CD4-positive, alpha-beta T cell treated with Interleukin-6 at 100 ng/mL for 8 hours (primary cell): Measurements from ENCODE around the gene SLC24A3.
"Not testable (repeated sequence)": the region's sequence is repeated elsewhere in the genome, so short reads cannot be mapped to it uniquely, and the experiment has no call there.

ENCODE experiments used
- DNase-seq: peaks from one replicate; pipeline ENCODE4 v3.0.0-alpha.2; 2020; ENCODE audit warnings: mixed read lengths, low spot score

Gene SLC24A3

DNA sequence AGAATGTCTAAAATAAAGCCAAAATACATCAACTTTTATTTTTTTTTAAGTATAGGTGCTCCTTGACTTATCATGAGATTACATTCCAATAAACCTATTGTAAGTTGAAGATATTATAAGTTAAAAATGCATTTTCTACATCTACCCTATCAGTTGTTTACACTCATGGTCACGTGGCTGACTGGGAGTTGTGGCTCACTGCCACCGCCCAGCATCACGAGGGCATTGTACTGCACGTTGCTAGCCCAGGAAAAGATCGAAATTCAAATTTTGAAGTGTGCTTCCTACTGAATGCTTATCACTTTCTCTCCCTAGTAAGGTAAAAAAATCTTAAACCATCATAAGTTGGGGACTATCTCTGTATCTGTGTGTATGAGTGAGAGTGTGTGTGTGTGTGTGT lies 419.0 kb downstream of the SLC24A3 start:
- DNase-seq = no peak

DNA sequence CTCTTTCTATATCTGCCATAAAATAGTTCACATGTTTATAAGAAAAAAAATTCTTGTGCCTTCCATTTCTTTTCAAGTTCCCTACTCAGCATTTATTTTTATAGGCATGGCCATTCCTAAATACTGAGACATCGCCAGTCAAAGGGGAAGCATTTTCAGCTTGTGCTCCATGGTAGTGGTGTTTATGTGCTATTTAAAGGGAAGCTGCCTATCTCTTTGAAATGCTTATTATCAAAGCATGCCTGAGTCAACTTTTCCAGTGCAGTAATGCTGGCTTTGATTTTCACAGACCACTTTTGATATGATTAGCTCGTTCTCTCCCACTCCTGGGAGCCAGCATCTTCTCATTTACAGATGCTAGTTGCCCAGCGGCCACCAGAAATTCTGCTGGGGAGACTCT lies 421.5 kb downstream of the SLC24A3 start:
- no peak for DNase-seq

DNA sequence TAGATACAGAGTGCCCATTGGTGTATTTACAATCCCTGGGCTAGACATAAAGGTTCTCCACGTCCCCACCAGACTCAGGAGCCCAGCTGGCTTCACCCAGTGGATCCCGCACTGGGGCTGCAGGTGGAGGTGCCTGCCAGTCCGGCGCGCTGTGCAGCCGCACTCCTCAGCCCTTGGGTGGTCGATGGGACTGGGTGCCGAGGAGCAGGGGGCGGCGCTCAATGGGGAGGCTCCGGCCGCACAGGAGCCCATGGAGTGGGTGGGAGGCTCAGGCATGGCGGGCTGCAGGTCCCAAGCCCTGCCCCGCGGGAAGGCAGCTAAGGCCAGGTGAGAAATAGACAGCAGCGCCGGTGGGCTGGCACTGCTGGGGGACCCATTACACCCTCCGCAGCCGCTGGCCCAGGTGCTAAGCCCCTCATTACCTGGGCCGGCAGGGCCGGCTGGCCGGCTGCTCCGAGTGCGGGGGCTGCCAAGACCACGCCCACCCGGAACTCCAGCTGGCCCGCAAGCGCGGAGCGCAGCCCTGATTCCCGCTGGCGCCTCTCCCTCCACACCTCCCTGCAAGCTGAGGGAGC lies 427.1 kb downstream of the SLC24A3 start:
- not testable (repeated sequence) for DNase-seq

DNA sequence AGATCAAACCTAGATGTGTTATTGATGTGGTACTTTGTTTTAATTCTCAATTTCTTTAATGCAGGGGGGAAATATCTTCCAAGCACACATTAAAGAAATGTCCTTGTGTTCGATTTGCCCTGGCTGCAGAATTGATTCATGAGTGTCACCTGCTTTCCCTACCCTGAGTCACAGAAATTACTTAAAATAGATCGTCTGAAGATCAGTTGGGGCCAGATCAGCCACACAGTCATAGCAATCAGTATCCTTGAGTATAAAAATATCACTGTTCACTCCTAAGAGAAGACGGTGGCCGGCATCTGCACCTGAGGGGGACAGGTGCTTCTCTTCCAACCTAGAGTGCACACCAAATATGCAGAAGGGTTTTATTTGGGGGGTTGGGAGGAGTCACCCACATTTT lies 430.4 kb downstream of the SLC24A3 start:
- no peak for DNase-seq

DNA sequence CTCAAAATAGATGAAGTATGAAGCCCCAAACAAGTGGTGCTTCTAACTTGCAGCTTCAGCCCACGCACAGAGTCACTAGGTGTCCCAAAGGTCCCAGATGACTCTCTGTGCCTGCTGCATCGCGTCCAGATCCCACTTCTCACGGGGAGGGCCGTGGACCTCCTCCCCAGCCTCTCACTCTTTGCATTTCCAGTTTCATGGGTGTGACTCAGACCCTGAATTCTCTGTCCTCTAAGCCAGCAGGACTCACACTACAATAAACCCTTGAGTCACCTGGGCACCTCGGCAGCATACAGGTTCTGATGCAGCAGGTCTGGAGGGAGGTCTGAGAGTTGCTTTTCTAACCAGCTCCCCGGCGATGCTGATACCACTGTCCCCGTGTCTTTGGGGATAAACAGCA lies 431.6 kb downstream of the SLC24A3 start:
- DNase-seq = no peak

DNA sequence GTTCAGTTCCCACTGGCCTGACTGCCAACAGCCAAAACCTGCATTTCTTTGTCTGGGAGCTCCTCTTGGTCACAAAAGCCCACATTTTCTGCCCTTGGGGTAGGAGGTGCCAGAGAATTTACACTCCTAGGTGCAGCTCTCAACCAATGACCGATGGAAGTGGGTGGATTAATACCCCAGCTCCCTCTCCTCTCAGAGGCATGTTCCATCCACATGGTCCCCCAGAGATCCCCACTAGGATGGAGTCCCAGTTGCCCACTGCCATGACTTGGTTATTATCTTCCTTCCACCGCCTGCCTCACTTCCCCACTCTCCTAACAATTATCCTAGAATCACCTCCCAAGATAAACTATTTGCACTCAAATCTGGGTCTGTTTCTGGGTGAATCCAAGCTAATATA lies 434.5 kb downstream of the SLC24A3 start:
- DNase-seq = no peak

DNA sequence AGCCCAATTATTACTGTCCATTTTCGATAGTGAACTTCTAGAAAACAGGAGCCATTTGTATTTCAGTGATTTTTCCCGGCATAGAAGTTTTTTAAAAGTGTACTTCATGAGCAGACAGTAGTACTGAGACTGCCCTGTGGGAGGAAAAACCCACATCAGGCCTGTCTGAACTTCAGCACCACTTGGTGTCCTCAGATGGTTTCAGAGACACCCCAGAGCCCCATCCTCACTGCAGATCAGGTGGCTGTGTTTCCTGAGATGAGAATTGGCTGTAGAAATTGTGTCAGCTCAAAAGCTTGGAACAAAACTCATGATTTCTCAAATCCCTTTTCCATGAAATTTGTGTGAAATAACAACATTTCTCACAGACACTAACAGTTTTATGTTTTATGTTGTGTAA lies 435.6 kb downstream of the SLC24A3 start:
- no peak for DNase-seq

DNA sequence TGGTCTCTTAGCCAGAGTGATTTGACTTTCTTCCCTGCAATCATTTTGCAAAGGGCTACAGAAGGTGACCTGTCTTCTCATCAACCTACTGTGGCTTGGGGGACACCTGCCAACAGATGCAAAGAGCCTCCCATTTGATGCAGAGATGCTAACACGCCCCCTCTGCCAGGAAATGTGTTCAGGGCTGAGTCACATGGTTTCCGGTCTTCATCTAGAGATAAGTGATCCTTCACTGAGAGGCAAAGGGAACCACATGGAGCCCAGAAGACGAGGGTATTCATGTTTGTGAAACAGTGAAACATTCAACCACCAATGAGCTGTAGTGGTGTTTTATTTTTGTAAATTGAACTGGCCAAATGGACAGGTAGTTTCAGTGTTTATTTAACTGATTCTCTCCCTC lies 436.6 kb downstream of the SLC24A3 start:
- no peak for DNase-seq

DNA sequence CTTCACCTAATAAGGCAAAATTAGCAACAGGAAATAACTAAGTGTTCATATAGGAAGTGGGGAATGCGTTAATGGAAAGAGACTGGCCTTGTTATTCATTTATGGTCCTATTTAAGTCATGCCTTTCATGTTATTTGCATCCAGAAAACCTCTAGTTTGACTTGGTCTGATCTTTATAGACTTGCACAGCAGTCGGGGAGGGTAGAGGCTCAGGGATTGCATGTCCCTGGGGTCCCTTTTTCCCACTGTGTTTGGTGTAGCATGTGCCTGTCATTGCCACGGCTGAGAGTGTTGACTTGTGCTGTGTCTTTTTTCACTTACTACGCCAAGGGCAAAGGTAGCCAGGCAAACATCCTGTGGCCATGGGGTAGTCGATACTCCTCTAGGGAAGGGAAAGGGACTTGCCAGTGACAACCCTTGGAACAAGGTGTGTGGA lies 440.2 kb downstream of the SLC24A3 start:
- DNase-seq = no peak

DNA sequence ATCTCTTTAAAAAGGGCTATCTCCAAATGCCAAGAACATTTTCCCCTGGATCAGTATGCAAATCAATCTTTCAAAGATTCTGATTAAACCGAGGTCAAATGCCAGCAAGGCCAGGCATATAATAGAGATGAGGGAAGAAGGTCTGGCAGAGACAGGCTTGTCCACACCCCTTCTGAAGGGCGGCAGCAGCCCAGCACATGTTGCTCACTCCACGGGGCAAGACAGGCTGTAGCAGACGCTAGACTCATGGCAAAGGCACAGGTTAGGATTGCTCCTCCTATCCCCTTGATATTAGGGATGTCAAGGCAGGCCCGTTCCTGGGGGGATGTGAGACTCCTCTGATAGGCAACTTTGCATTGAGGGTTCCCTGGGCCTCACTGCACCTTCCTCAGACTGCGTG lies 440.9 kb downstream of the SLC24A3 start:
- DNase-seq = no peak

DNA sequence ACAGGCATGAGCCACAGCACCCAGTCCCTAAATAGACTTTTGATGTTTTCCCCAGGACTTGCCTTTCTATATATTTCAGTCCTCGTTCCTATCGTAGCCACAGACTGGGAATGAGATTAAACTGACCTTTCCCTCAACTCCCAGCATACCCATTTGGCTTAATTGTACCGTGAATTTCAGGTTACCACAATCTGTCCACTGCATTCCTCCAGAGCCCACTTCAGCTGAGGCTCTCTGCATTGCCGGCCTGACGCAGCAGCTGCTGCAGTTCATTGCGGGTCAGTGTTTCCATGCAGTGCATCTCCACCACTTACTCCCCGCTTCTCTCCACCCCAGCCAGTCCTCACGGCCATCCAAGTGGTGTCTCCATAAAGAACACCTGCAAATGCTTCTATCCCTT lies 442.5 kb downstream of the SLC24A3 start:
- DNase-seq = no peak

DNA sequence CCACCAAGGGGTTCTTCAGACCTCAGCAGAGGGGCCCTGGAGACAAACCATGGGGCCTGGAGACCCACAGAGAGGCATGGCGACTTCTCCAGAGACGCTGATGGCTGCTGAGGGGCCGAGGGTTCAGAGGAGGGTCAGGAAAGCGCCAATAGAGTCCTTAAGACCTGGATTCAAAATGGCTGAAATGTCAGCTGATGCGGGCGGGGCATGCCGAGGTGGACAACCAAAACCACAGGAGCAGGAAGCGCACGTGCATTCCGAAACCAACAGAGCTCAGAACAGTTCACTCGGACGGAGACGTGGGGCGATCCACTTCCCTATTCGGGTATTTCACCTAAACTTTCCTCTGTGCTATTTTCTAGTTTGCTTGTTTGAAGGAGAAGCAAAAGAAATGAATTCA lies 445.7 kb downstream of the SLC24A3 start:
- no peak for DNase-seq

DNA sequence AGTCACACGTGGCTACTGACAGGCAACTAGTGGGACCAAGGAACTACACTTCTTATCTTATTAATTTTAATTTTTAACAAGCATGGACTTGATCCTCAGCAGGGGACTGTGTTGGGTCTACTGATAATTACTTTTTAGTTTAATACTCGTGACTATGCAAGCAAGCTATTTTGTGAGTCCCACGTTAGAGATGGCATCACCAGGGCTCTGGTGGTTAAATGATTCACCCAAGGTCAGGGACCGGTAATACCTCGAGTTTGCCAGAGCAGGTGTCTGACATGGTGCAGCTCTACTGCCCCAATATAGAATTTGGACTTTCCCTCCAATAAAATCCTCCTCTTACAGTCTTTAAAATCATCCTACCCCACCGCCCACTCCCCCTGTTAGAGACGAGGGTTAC lies 447.0 kb downstream of the SLC24A3 start:
- DNase-seq = no peak

DNA sequence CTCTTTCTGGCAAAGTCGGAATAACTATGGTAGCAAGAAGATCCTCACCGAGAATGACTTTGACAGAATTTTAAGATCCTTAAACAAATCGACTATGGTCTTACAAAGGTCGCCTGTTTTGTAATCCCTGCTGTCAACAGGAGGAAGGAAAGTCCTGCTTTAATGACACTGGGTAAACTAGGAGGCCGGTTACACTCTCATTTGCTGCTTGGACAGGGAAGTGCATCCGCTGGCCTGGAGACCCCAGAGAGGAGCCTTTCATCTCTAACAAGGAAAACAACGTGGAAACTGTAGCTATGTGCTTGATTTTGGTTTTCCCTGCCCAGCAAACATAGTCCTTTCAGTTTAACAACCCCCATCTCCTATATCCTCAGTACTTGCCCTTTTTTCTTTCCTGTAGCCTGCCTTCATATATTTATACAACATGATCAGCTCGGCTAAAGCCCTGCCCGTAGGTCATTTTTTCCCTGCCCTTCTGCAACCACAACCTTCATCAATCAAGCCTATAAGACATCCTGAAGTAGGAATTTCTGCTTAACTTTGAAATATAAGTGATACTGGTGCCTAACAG lies 448.5 kb downstream of the SLC24A3 start:
- no peak for DNase-seq

DNA sequence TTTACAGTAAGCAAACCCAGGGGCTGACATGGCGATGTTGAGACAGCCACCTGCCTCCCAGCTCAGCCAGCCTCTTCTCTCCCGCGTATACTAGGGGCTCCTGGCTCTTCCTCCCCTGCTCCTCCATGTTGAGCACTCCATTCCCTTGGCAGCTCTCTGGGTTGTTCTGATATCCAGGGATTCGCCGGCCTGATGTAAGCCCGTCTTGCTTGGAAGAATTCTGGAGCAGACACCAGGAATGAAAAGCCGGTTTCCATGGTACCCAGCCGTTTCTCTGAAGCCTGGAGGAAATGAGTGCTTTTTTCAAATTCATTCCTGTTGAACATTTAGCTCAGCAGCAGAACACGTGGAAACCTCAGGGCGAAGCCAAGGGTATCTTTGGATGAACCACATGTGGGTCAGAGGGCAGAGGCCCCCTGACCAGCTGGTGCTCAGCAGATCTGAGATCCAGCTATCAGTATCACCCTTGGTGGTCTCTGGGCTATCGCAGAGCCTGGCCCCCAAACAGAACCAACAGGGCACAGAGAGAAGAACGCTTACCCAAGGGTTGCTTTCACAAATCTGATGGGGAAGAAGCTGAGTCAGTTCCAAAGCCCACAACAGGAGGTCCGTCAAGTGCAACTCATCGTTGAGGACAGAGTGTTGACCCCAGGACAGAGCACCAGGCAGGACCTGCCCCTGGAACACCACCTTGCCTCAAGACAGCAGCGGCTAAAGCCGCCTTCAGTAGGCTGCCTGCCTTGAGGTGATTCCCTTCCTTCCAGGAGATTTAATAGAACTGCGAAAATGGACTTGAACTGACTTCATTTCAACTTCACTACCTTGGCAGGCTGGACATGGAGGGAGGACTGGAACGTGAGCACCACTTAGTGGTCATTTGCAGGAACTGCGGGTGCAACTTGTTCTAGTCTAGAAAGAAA lies 449.5 kb downstream of the SLC24A3 start:
- peak; percentile 18 for DNase-seq

DNA sequence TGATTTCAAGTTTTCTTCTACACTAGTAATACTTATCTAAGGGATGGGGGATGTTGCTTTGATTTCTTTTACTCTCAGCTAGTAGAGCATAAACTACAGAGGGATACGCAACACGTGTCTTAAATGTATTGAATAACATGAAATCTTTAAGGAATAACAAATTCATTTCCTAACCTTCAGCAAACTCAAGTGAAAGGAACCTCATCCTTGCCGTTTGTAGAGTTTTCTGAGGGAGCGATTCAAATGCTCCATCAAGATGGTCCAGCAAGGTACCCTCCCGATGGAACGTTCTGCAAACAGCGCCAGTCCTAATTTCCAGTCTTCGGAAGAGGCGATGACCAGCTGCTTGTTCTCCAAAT lies 450.2 kb downstream of the SLC24A3 start:
- DNase-seq = no peak

DNA sequence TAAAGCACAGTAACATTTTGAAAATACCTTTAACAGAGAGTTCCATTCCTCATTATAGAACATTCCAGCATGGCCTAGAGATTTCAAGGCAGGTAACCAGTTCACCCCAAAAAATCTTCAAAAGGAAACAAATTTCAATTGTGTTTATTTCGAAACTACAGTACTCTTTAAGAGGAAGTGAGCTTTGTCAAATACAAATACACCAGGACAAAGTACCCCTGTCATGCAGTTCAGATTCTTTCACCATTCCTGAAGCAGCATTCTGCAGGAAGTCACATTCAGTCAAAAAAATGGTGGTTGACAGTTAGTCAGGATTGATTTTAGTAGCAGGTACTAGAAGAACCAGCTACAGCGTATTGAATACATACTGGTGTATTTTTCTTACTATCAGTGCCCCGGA lies 456.0 kb downstream of the SLC24A3 start:
- DNase-seq = no peak

DNA sequence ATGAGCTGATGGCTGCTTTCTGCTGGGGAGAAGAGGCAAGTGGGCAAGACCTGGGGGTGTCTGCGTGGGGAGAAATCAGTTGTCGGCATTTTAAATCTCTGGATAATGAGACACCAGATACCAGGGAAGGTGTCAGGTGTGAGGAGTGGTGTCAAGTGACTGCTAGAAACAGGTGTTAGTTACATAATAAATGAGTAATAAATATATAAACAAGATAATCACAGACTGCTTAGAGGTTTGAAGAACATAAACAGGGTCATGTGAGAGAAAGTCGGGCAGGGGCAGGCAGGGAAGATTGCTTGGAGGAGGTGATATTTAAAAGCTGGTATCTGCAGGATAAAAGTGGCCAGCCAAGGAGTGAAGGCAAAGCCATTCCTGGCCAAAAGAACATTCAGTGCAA lies 458.4 kb downstream of the SLC24A3 start:
- DNase-seq = no peak

DNA sequence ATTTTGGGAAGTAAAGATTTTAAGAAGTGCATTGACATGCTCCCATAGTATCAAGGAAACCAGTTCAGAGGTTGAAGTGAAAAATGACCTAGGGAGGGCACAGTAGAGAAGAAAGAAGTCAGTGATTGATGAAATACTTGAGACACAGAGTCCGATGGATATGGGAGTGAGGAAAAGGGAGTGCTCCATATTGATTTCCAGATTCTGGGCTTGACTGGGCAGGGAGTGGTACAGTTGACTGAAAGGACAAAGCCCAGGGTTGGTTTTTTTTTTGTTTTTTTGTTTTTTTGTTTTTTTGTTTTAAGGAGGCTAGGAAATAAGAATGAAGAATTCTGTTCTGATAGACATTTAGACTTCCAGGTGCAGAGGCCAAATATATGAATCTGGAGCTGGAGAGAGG lies 458.9 kb downstream of the SLC24A3 start:
- DNase-seq = no peak

DNA sequence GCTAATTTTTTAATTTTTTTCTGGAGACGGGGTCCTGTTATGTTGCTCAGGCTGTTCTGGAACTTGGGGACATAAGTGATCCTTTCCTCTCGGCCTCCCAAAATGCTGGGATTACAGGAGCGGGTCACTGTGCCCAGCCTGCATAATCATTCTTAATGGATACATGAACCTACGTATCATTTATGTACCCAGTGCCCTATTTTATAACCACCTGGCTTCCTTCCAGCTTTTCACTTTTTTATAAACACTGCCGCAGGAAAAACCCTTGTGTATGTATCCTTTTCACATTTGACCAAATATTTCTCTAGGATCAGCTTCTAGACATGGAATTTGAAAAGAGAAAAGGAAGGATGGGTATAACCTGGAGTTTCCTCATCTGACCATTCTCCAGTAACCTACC lies 460.1 kb downstream of the SLC24A3 start:
- DNase-seq = no peak

DNA sequence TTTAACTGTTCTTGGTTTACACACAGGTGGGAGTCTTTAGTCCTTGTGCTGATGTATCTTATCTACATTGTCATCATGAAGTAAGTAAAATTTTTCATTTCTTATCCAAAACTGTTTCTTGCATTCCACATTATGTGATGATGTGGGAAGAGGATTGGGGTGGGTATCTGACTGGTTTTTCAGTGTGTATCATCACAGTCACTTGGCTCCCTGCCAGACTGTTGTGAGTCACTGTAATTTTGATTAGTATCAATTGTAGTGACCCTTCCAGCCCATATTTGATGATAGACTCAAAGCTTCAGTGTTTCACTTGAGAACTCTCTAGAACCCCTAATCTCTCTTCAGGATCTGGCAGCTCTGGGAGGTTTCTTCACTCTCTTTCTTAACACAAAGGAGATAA lies 461.1 kb downstream of the SLC24A3 start:
- no peak for DNase-seq

DNA sequence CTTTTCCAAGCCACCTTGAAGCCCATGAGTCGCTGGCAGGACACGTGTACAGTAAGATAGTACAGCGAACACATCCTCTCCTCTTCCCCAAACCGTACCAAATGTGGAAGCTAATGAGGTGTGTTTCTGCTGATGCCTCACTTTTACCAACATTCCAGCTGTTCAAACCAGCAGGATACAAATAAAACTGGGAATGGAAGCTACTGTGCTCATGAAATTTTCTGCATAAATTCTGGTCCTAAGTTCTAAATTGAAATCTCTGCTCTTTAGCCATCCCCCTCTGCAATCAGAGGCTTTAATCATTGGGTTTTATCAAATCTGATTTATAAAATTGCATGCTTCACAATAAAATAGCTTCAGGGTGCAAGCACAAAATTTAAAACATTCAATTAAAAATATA lies 463.8 kb downstream of the SLC24A3 start:
- no peak for DNase-seq

DNA sequence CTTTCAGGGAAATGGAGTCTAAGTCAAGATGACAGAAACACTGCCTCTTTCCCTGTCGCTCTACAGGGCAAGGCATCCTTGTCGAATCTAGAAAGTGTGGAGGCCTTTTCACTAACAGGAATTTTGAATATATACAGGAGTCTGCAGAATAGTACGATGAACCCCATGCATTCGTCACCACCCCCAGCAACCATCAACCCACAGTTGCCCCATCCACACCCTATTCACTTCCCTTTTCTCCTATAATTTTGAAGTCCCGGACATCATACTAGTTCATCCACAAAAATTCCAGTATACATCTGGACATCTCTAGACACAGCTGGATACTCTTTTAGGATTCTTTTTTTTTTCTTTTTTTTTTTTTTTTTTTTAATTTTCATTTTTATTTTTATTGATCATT lies 464.9 kb downstream of the SLC24A3 start:
- DNase-seq = no peak

DNA sequence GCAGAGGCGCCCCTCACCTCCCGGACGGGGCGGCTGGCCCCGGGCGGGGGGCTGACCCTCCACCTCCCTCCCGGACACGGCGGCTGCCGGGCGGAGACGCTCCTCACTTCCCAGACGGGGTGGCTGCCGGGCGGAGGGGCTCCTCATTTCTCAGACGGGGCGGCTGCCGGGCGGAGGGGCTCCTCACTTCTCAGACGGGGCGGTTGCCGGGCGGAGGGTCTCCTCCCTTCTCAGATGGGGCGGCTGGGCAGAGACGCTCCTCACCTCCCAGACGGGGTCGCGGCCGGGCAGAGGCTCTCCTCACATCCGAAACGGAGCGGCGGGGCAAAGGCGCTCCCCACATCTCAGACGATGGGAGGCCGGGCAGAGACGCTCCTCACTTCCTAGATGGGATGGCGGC lies 466.1 kb downstream of the SLC24A3 start:
- not testable (repeated sequence) for DNase-seq
